GM11168 (cell line): ENCODE measurements around the gene CELSR3.

ENCODE experiments used
- in situ Hi-C: fragments of 300-500 bp; cut with MboI; formaldehyde crosslinking; loops from one replicate; pipeline ENCODE4 v1.12.0; 2022; ENCODE audit warnings: low sequenced_read_pairs; ENCODE audit not compliant: unreplicated experiment

CELSR3 gene

GRCh38 chr3:48662145-48662752 lies 437 bp downstream of the CELSR3 start:
- in situ Hi-C loops = no loop called here

GRCh38 chr3:48661501-48662144 lies 1.1 kb downstream of the CELSR3 start:
- in situ Hi-C loops = no loop called here

GRCh38 chr3:48660800-48661400 lies 1.8 kb downstream of the CELSR3 start:
- in situ Hi-C loops = no loop called here

DNA sequence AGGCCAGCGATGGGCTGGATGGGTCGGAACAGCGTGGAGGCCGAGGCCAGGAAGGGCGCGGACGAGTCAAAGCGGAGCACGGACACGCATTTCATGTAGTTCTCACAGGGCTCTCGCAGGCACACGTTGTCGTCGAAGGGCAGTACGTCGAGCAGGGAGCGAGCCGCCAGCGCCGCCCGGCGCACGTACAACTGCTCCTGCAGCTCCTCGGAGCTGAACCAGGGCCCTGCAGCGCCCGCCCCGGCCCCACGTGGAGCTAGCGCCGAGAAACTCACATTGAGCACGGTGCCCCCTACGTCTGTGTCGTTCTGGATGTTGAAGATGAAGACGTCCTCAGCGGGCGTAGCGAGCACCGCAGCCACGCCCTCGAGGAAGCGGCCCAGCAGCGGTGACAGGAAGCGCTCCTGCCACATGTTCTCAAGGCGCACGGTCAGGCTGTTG lies 5.8 kb downstream of the CELSR3 start:
- in situ Hi-C loops = no loop called here

- in situ Hi-C loops = no loop called here
These were observed 6.4 kb downstream of the CELSR3 start for GRCh38 chr3:48656061-48656840.

- in situ Hi-C loops = no loop called here
These were observed 7.1 kb downstream of the CELSR3 start for GRCh38 chr3:48655606-48656005.

- in situ Hi-C loops = no loop called here
These were observed 7.6 kb downstream of the CELSR3 start for GRCh38 chr3:48655063-48655462.

DNA sequence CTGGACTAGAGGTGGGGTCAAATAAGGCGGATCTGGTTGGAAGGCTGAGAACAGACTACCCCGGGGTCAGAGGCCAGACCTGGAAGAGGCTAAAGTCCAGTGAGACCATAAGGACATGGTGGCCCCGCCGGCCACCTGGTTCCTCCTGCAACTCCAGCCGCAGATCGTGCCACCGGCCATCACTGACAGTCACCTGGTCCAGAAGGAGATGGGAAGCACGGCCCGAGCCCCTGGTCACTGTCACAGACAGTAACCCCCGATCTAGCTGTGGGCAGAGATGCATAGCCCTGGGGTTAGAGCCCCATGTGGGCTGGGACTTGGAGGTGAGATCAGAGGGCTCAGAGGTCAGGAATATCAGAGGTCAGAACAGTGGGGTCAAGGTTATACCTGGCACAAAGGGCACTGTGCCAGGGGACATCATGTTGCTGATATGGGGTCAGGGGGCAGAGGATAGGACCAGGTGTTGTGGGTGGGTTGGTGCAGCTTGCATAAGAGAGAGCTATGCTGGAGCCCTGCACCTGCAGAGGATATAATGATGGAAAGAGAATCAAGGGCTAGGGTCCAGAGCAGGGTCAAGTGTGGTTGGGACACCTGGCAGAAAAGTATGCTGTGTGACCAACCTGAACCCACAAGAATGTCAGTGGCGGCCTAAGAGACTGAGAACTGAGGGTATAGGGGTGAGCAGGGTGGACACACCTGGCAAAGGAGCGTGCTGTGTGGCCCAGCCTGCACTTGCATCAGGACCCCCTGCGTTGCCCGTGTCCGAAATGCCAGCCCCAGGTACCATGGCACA lies 9.6 kb downstream of the CELSR3 start:
- in situ Hi-C loops = no loop called here

- in situ Hi-C loops = no loop called here
These were observed 10.9 kb downstream of the CELSR3 start for GRCh38 chr3:48651771-48652170.

- in situ Hi-C loops = no loop called here
These were observed 12.0 kb downstream of the CELSR3 start for GRCh38 chr3:48650723-48651122.

DNA sequence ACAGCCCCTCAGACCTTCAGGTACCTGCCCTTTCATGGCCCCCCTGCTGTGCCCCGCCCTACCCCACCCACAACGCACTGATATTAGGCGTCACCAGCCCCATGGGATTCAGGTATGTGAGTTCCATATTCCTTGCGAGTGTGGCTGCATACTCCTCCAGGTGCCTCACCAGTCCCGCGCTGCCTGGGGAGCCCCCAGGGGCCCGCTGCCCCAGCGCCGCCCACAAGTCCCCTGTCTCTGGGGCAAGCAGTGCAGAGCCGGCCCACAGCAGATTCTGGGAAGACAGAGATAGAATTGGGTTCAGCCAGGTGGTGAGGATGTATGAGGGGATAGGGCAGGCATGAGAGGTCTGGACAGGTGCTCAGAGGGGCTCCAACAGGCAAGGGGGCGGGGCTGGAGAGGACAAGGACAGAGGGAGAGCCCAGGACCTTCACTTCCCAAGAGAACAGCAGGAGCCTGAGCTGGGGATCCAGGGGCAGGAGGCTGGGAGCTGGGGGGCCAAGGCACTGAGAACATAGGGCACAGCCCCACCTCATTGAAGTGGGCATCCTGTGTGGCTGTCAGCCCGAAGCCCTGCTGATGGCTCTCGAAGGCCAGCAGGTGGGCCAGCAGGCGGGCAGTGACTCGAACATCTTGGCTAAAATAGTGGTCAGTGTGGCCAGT lies 14.4 kb downstream of the CELSR3 start:
- in situ Hi-C loops = no loop called here

- in situ Hi-C loops = no loop called here
These were observed 15.0 kb downstream of the CELSR3 start for GRCh38 chr3:48647714-48648113.

DNA sequence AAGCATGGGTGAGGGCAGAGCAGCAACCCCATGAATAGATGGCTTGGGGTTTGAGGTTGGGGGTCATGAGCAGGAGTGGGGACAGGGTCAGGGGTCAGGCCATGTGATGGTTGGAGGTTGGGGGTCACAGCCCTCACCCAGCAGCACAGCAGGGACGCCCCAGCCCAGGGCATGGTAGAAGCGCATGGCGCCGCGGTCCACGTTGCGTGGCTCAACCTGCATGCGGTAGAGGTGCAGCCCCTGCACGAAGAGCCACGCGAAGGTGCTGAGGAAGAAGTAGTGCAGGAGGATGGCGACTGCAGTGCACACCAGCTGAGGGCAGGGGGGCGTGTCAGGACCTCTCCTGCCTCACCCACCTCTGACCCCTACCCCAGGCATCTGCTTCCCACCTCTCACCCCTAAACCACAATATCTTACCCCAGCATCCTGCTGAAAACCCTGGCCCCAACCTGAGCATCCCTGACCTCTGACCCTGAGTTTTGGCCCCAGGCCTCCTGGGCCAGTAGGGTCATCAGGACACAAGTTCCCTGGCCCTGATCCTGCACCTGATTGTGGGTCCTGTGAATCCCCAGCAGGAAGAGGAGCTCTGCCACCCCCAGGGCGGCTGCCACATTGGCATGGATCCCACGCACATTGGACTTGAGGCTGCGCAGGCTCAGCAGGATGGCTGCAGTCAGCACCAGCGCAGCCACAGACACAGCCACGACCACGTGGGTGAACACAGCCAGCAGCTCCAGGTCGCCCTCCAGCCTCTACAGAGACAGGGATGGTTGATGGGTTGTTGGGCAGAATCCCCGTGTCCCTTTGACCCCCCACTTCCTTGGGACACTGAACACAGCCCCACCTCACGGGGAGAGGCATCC lies 17.6 kb downstream of the CELSR3 start:
- in situ Hi-C loops = no loop called here

GRCh38 chr3:48642605-48643004 lies 20.1 kb downstream of the CELSR3 start:
- in situ Hi-C loops = no loop called here

GRCh38 chr3:48641396-48641795 lies 21.3 kb downstream of the CELSR3 start:
- in situ Hi-C loops = no loop called here

GRCh38 chr3:48639944-48640606 lies 22.6 kb downstream of the CELSR3 start:
- in situ Hi-C loops = no loop called here

DNA sequence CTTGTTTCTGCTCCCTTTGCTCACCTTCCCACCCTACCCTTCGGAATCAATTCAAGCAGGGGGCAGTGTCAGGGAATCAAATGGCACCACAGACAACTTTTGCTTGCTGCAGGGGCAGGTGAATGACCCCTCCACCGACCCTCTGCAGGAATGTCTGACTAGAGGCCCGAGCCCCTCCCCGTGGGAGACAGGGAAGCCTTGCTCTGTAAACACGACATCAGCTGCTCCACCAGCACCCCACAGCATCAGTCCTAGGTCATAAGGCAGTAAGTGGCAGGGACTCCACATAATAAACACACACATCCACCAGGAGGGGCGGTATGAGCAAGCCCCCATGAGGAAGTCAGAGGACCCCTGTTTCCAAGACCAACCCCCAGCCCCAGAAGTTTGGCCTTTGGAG lies 25.4 kb downstream of the CELSR3 start:
- in situ Hi-C loops = no loop called here

DNA sequence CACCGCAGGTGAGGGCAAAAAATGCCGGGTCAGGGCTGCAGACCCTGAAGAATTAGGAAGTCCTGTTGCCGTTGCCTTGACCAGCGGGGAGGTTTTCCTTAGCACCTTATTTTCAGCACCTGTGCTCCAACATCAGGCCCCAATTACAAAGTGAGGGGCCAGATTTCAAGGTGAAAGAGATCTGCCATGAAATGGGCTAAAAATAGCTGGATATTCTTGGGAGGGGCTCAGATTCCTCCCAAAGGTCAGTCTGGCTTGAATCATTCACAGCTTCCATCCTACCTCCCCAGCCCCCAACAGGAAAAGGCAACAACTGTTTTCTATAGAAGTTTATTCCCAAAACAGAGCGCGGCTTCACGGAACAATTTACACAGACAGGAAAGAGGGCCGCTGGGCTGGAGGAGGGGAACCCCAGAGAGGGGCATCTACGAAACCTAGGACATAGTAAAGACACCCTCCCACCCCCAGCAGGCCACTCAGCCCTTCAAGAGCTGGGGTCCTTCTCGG lies 26.5 kb downstream of the CELSR3 start:
- in situ Hi-C loops = no loop called here
